H1 (cell line): ENCODE measurements around the gene CAST. TPM values are rescaled to one million over a fixed set of nuclear protein-coding genes. Genes with fewer than 3 reads are reported as not detected.

Experiments used
- CTCF ChIA-PET: fragments of 300-600 bp; sonication (Branson Sonifier 250); formaldehyde crosslinking; loops from one replicate; lab custom pipeline; 2021; ENCODE audit not compliant: partially characterized antibody; lab: Charles Lee
- POLR2A ChIA-PET: fragments of 300-600 bp; sonication (Branson Sonifier 250); formaldehyde crosslinking; loops from one replicate; lab custom pipeline; 2021; ENCODE audit warnings: inconsistent platforms; ENCODE audit not compliant: partially characterized antibody; lab: Charles Lee
- DNase-seq, 2 experiments: peaks; one replicate each; pipeline versions ENCODE4 v3.0.0 to v3.0.0-alpha.2; 2010 to 2022; ENCODE audit warnings: low spot score in 2 of 2, low read depth in 1 of 2, mixed read lengths in 1 of 2
- FAIRE-seq: peaks from 2 replicates; lab custom pipeline; 2011; peaks lifted over from hg19 to GRCh38; lab: Jason Lieb, UNC
- H2AFZ ChIP-seq: 2 replicates; pipeline ENCODE4 v1.8.1; 2012; ENCODE audit warnings: low read length, inconsistent platforms
- H2AK5ac ChIP-seq: 2 replicates; pipeline ENCODE4 v1.6.1; 2013; ENCODE audit warnings: low read depth, low read length
- H2BK120ac ChIP-seq: replicated peaks from 2 replicates; pipeline ENCODE3; 2013; ENCODE audit warnings: low read depth, low read length, inconsistent platforms
- H2BK12ac ChIP-seq: 2 replicates; pipeline ENCODE4 v1.6.1; 2013; ENCODE audit warnings: low read depth, low read length
- H2BK15ac ChIP-seq: 2 replicates; pipeline ENCODE4 v1.6.1; 2013; ENCODE audit warnings: low read length
- H2BK20ac ChIP-seq: 2 replicates; pipeline ENCODE4 v1.6.1; 2013; ENCODE audit warnings: low read length
- H2BK5ac ChIP-seq: 2 replicates; pipeline ENCODE4 v1.6.1; 2013; ENCODE audit warnings: low read depth, low read length
- H3K14ac ChIP-seq: 2 replicates; pipeline ENCODE4 v1.6.1; 2013; ENCODE audit warnings: inconsistent platforms; ENCODE audit not compliant: insufficient read length
- H3K18ac ChIP-seq: 2 replicates; pipeline ENCODE4 v1.6.1; 2013; ENCODE audit warnings: low read length; ENCODE audit errors: extremely low read depth
- H3K23ac ChIP-seq: 2 replicates; pipeline ENCODE4 v1.6.1; 2013; ENCODE audit warnings: inconsistent platforms; ENCODE audit not compliant: insufficient read length
- H3K23me2 ChIP-seq: 2 replicates; pipeline ENCODE4 v1.6.1; 2013; ENCODE audit warnings: low read depth, low read length
- H3K27ac ChIP-seq: 2 replicates; pipeline ENCODE4 v1.6.1; 2011; ENCODE audit warnings: low read depth, low read length, inconsistent platforms
- H3K27me3 ChIP-seq, 4 experiments: replicated peaks in 1 of 4; 1 replicate in 1 of 4; 2 replicates in 3 of 4; pipeline versions ENCODE4 v1.6.1 to v1.8.1; 2011 to 2013; ENCODE audit warnings: low read length in 3 of 4, mild to moderate bottlenecking in 3 of 4, inconsistent platforms in 2 of 4, mixed read lengths in 2 of 4, moderate library complexity in 1 of 4; ENCODE audit not compliant: control insufficient read depth in 3 of 4, insufficient read depth in 3 of 4; ENCODE audit errors: extremely low read depth in 1 of 4
- H3K36me3 ChIP-seq, 4 experiments: 2 replicates each; pipeline versions ENCODE4 v1.6.1 to v1.8.1; 2011 to 2013; ENCODE audit warnings: mild to moderate bottlenecking in 4 of 4, low read length in 3 of 4, moderate library complexity in 2 of 4, control low read depth in 1 of 4, inconsistent platforms in 1 of 4; ENCODE audit not compliant: insufficient read depth in 4 of 4, control insufficient read depth in 2 of 4
- H3K4ac ChIP-seq: replicated peaks from 2 replicates; pipeline ENCODE3; 2013; ENCODE audit warnings: low read length, low read depth, mixed read lengths, inconsistent platforms; ENCODE audit not compliant: insufficient read length
- H3K4me1 ChIP-seq, 4 experiments: replicated peaks in 1 of 4; 1 replicate in 1 of 4; 2 replicates in 3 of 4; pipeline versions ENCODE4 v1.6.1 to v1.8.1; 2011 to 2013; ENCODE audit warnings: low read length in 3 of 4, inconsistent platforms in 2 of 4, mixed read lengths in 1 of 4; ENCODE audit not compliant: insufficient read depth in 4 of 4, control insufficient read depth in 3 of 4
- H3K4me2 ChIP-seq, 2 experiments: 2 replicates each; pipeline versions ENCODE4 v1.6.1 to v1.8.1; 2011 to 2013; ENCODE audit warnings: low read depth in 2 of 2, low read length in 2 of 2, control low read depth in 1 of 2, inconsistent platforms in 1 of 2, mild to moderate bottlenecking in 1 of 2; ENCODE audit not compliant: insufficient read depth in 1 of 2
- H3K4me3 ChIP-seq, 4 experiments: fragments of 200-600, 300-600 bp in 1 of 4; sonication (generic), shearing (Covaris generic), sonication (Bioruptor Twin) in 1 of 4; 2 replicates each; pipeline versions ENCODE4 v1.5.1 to v1.8.1; 2011 to 2016; ENCODE audit warnings: low read length in 4 of 4, low read depth in 3 of 4, control low read depth in 2 of 4, inconsistent platforms in 2 of 4, mild to moderate bottlenecking in 2 of 4, mixed read lengths in 1 of 4, moderate library complexity in 1 of 4; ENCODE audit not compliant: insufficient read depth in 2 of 4; ENCODE audit errors: extremely low read depth in 1 of 4
- H3K56ac ChIP-seq: replicated peaks from 2 replicates; pipeline ENCODE3; 2013; ENCODE audit warnings: low read depth, mild to moderate bottlenecking, mixed read lengths, low read length, inconsistent platforms; ENCODE audit not compliant: insufficient read length
- H3K79me1 ChIP-seq: 2 replicates; pipeline ENCODE4 v1.6.1; 2013; ENCODE audit warnings: low read depth, low read length, control low read depth
- H3K79me2 ChIP-seq, 2 experiments: 2 replicates each; pipeline versions ENCODE4 v1.6.1 to v1.8.1; 2012 to 2013; ENCODE audit warnings: low read length in 2 of 2, mild to moderate bottlenecking in 2 of 2, inconsistent platforms in 1 of 2; ENCODE audit not compliant: insufficient read depth in 2 of 2, control insufficient read depth in 1 of 2
- H3K9ac ChIP-seq, 4 experiments: replicated peaks in 1 of 4; 1 replicate in 1 of 4; 2 replicates in 3 of 4; pipeline versions ENCODE4 v1.6.1 to v1.8.1; 2011 to 2013; ENCODE audit warnings: low read depth in 3 of 4, low read length in 3 of 4, control low read depth in 2 of 4, mild to moderate bottlenecking in 2 of 4, moderate library complexity in 2 of 4, inconsistent platforms in 1 of 4; ENCODE audit errors: extremely low read depth in 1 of 4
- H3K9me3 ChIP-seq, 2 experiments: 2 replicates each; pipeline versions ENCODE4 v1.6.1 to v1.8.1; 2012 to 2013; ENCODE audit warnings: mild to moderate bottlenecking in 2 of 2, moderate library complexity in 2 of 2, control low read depth in 1 of 2, inconsistent platforms in 1 of 2, low read depth in 1 of 2, low read length in 1 of 2, mixed read lengths in 1 of 2; ENCODE audit not compliant: insufficient read depth in 2 of 2
- H4K20me1 ChIP-seq, 2 experiments: replicated peaks in 1 of 2; 2 replicates each; pipeline versions ENCODE3 to v1.8.1; 2011 to 2013; ENCODE audit warnings: inconsistent platforms in 2 of 2, low read length in 2 of 2, mild to moderate bottlenecking in 1 of 2; ENCODE audit not compliant: insufficient read depth in 2 of 2, control insufficient read depth in 1 of 2
- H4K5ac ChIP-seq: 2 replicates; pipeline ENCODE4 v1.6.1; 2013; ENCODE audit warnings: low read length, low read depth, mixed read lengths, inconsistent platforms; ENCODE audit not compliant: insufficient read length
- H4K8ac ChIP-seq: 2 replicates; pipeline ENCODE4 v1.8.0; 2013; ENCODE audit warnings: mild to moderate bottlenecking, moderate library complexity, low read length, inconsistent platforms; ENCODE audit not compliant: insufficient read depth; ENCODE audit errors: extremely low read depth
- H4K91ac ChIP-seq: replicated peaks from 2 replicates; pipeline ENCODE3; 2013; ENCODE audit warnings: low read length, mixed read lengths, inconsistent platforms; ENCODE audit not compliant: insufficient read length
- ATF2 ChIP-seq: IDR thresholded peaks from 2 replicates; pipeline ENCODE4 v1.6.1; 2012; ENCODE audit warnings: low read length, inconsistent platforms
- CEBPB ChIP-seq: IDR thresholded peaks from 2 replicates; pipeline ENCODE4 v1.6.1; 2012; ENCODE audit warnings: low read depth, low read length
- CHD1 ChIP-seq: IDR thresholded peaks from 2 replicates; pipeline ENCODE4 v1.6.1; 2012; ENCODE audit warnings: low read depth, low read length, improper control_type of control experiment
- JUN ChIP-seq: IDR thresholded peaks from 2 replicates; pipeline ENCODE4 v1.6.1; 2011; ENCODE audit warnings: low read depth, mild to moderate bottlenecking, improper control_type of control experiment, low read length
- POLR2AphosphoS5 ChIP-seq: IDR thresholded peaks from 2 replicates; pipeline ENCODE4 v1.6.1; 2011; ENCODE audit warnings: low read depth, low read length
- POU5F1 ChIP-seq: IDR thresholded peaks from 2 replicates; pipeline ENCODE4 v1.6.1; 2011; ENCODE audit warnings: low read depth, mild to moderate bottlenecking, low read length, moderate library complexity
- RAD21 ChIP-seq, 2 experiments: IDR thresholded peaks in 1 of 2; conservative IDR thresholded peaks in 1 of 2; 2 replicates each; pipeline ENCODE4 v1.6.1; 2011; ENCODE audit warnings: low read depth in 2 of 2, low read length in 2 of 2, improper control_type of control experiment in 1 of 2, inconsistent platforms in 1 of 2, mild to moderate bottlenecking in 1 of 2, moderate library complexity in 1 of 2
- RXRA ChIP-seq: IDR thresholded peaks from 2 replicates; pipeline ENCODE4 v1.6.1; 2011; ENCODE audit warnings: low read depth, mild to moderate bottlenecking, low read length, moderate library complexity; ENCODE audit not compliant: insufficient read depth
- WGBS, 2 experiments: shearing (Covaris generic) in 1 of 2; methylation state at CpG; one replicate each; pipeline versions ENCODE4 v1.1.6 to v1.1.7; 2013 to 2015; ENCODE audit warnings: low lambda C conversion rate in 2 of 2, mixed read lengths in 2 of 2, inconsistent platforms in 1 of 2, low coverage in 1 of 2, missing lambda C conversion rate in 1 of 2; ENCODE audit not compliant: insufficient replicate concordance in 2 of 2, insufficient coverage in 1 of 2, insufficient read length in 1 of 2; ENCODE audit errors: extremely low coverage in 1 of 2, missing lambda C conversion rate in 1 of 2; 5-methylcytosine and 5-hydroxymethylcytosine counted together
- polyA plus RNA-seq, 7 experiments: library from polyadenylated mRNA; depleted of rRNA in 3 of 7; stranded (reverse) in 5 of 7; unstranded in 2 of 7; fragments of >200 nt in 5 of 7; fragments of 200-250 nt in 2 of 7; gene quantifications; 1 replicate in 5 of 7; 2 replicates in 1 of 7; 4 replicates in 1 of 7; pipeline versions ENCODE4 v1.2.1 to v1.2.3, GENCODE V29; 2011 to 2013; ENCODE audit warnings: missing spikeins in 2 of 7, mixed read lengths in 2 of 7
- total RNA-seq: library from RNA; stranded (reverse); fragmentation: NEBNext Ultra II Directional; extraction: Animal tissue kit (Norgen Biotek cat#: 25700); gene quantifications from 2 replicates; pipeline ENCODE4 v1.2.1, GENCODE V29; 2021
- TF ChIP-seq, protein P1 (sequence below): IDR thresholded peaks from 2 replicates; pipeline ENCODE4 v1.6.1; 2012; ENCODE audit warnings: inconsistent platforms

CAST gene
- total and polyA plus RNA-seq, 2 of the 8 experiments (the other 6 are each of a cell fraction or from before 2014, with no cell fraction given), result 9.0 to 48.2 TPM

GRCh38 chr5:96636594-96636993 lies 25.6 kb upstream of the CAST start:
- H3K79me1 ChIP-seq, result no peaks in the 10 kb centered on the region
- FAIRE-seq (no peak), DNase-seq (no peak)
- CTCF ChIA-PET, result interaction anchor here (0.8 to 2.0 kb wide), 8 partner anchors 10 to 525 kb away, joined by 3 to 7 read pairs (median 4); no protein-coding TSS in a partner anchor
- no peak overlapping the region for H2AFZ ChIP-seq
- H3K9ac ChIP-seq, result no peak overlapping the region
- no peak overlapping the region for H4K8ac ChIP-seq
- no peak overlapping the region for H2BK12ac ChIP-seq
- H3K23ac ChIP-seq, result no peak overlapping the region
- 93% methylated on average over 4 of the region's 4 CpGs; no CpG with 5 or more reads in 1 of the 2 experiments for WGBS, 2 experiments
- no peak overlapping the region for H3K27ac ChIP-seq
- H2BK20ac ChIP-seq, result no peak overlapping the region
- H3K79me2 ChIP-seq, result no peaks in the 10 kb centered on the region
- H3K4me1 ChIP-seq, result peaks cover 0 to 3% (median 0%) of the 10 kb centered on the region in 4 experiments; a peak in 2 of 7 replicates
- H2BK5ac ChIP-seq, result no peak overlapping the region
- H3K4me2 ChIP-seq, result no peak overlapping the region
- H2BK15ac ChIP-seq, result no peak overlapping the region
- no peak for TF ChIP-seq RAD21 (IDR thresholded peaks at IDR 0.05 in 1 of 2, conservative IDR thresholded peaks at IDR 0.05 in 1 of 2; ENCODE audit: low read depth in 2 of 2, low read length in 2 of 2)
- TF ChIP-seq POLR2AphosphoS5, result no peak
- no peak for TF ChIP-seq CHD1
- no peak for TF ChIP-seq POU5F1
- TF ChIP-seq RXRA, result no peak
- TF ChIP-seq ATF2, result no peak
- TF ChIP-seq JUN, result no peak
- TF ChIP-seq, protein P1, sequence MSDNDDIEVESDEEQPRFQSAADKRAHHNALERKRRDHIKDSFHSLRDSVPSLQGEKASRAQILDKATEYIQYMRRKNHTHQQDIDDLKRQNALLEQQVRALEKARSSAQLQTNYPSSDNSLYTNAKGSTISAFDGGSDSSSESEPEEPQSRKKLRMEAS, result no peak
- no peak for TF ChIP-seq CEBPB
- H3K23me2 ChIP-seq, result no peaks in the 10 kb centered on the region
- no peak overlapping the region for H3K56ac ChIP-seq
- H3K36me3 ChIP-seq, result no peaks in the 10 kb centered on the region
- H2AK5ac ChIP-seq, result no peak overlapping the region
- no peak overlapping the region for H3K18ac ChIP-seq
- H3K14ac ChIP-seq, result no peak overlapping the region
- no peak overlapping the region for H3K4me3 ChIP-seq
- no peak overlapping the region for H4K91ac ChIP-seq
- H4K5ac ChIP-seq, result no peak overlapping the region
- POLR2A ChIA-PET, result no interaction called here
- H4K20me1 ChIP-seq, result no peaks in the 10 kb centered on the region
- H3K9me3 ChIP-seq, result no peaks in the 10 kb centered on the region
- no peaks in the 10 kb centered on the region for H3K27me3 ChIP-seq
- H2BK120ac ChIP-seq, result no peak overlapping the region
- H3K4ac ChIP-seq, result no peak overlapping the region
